ENCODE results near the gene C11orf97.
"Not testable (repeated sequence)": the region's sequence is repeated elsewhere in the genome, so short reads cannot be mapped to it uniquely, and the experiment has no call there.

Gene C11orf97

DNA sequence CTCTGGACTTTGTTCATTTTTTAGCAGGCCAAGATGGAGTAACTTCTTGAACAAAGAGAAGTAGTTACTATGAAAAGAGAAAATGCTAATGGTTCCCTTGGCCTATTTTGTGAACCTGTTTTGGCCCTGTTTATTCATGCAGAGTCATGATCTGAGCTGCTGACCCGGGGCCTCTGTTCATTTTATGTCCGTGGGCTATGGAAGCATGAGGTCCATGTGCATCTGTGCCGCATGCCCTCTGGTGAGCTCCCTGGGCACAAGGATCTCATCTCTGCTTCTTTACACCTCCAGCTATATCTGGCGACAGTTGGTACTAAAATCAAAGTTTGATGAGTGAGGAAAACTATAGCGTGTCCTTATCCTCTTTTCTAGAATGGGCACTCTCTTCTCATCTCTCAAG is 55.9 kb downstream of the C11orf97 start:
- WGBS, 2 experiments, result 95 to 99% methylated on average over 4 to 5 of the region's 5 CpGs
- H3K4me1 ChIP-seq (ENCODE audit: control insufficient read depth, insufficient read depth, low read length), result no peaks in the 10 kb centered on the region

DNA sequence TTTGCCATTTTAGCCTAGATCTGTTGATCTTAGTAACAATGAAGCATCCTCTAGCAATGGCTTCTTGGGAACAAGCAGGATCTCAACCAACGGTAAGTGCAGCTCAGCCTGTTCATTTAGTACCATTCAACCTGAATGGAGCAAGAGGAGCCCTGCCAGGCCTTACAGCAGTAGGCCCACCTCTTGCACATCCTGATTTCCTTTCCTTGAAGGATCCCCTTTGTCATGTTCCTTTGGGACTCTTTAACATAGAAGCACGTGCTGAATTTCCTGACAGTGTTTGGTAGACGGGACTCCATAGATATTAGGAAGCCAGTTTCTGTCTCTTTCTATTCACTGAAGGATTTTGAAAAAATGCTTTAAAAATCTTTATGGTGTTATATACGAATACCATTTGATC is 56.5 kb downstream of the C11orf97 start:
- no peaks in the 10 kb centered on the region for H3K9me3 ChIP-seq (ENCODE audit: control insufficient read depth, low read length)
- H3K27me3 ChIP-seq (ENCODE audit: control insufficient read depth, insufficient read depth, low read length, poor library complexity, severe bottlenecking), result no peaks in the 10 kb centered on the region
- H3K4me3 ChIP-seq (ENCODE audit: insufficient read depth, low read depth, low read length), result no peak overlapping the region
- no peaks in the 10 kb centered on the region for H3K4me1 ChIP-seq (ENCODE audit: control insufficient read depth, insufficient read depth, low read length)
- H3K27ac ChIP-seq (ENCODE audit: insufficient read depth, low read depth, low read length, poor library complexity, severe bottlenecking), result no peak overlapping the region
- 70 to 84% methylated on average over 4 of the region's 4 CpGs for WGBS, 2 experiments
- H3K36me3 ChIP-seq (ENCODE audit: control insufficient read depth, insufficient read depth, low read length), result no peaks in the 10 kb centered on the region

More for the DNA sequence above, 55.9 kb downstream of the C11orf97 start:
- Histone ChIP-seq H3K4me3 (ENCODE audit: insufficient read depth, low read depth, low read length) (no peak overlapping the region), H3K36me3 (ENCODE audit: control insufficient read depth, insufficient read depth, low read length) (no peaks in the 10 kb centered on the region), H3K27ac (ENCODE audit: insufficient read depth, low read depth, low read length, poor library complexity, severe bottlenecking) (no peak overlapping the region), H3K9me3 (ENCODE audit: control insufficient read depth, low read length) (no peaks in the 10 kb centered on the region), H3K27me3 (ENCODE audit: control insufficient read depth, insufficient read depth, low read length, poor library complexity, severe bottlenecking) (no peaks in the 10 kb centered on the region)

DNA sequence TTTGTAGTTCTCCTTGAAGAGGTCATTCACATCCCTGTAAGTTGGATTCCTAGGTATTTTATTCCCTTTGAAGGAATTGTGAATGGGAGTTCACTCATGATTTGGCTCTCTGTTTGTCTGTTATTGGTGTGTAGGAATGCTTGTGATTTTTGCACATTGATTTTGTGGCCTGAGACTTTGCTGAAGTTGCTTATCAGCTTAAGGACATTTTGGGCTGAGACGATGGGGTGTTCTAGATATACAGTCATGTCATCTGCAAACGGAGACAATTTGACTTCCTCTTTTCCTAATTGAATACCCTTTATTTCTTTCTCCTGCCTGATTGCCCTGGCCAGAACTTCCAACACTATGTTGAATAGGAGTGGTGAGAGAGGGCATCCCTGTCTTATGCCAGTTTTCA is 60.7 kb downstream of the C11orf97 start:
- not testable (repeated sequence) for H3K4me3 ChIP-seq (ENCODE audit: insufficient read depth, low read depth, low read length); H3K27me3 ChIP-seq (ENCODE audit: control insufficient read depth, insufficient read depth, low read length, poor library complexity, severe bottlenecking); H3K27ac ChIP-seq (ENCODE audit: insufficient read depth, low read depth, low read length, poor library complexity, severe bottlenecking); H3K36me3 ChIP-seq (ENCODE audit: control insufficient read depth, insufficient read depth, low read length); H3K4me1 ChIP-seq (ENCODE audit: control insufficient read depth, insufficient read depth, low read length); H3K9me3 ChIP-seq (ENCODE audit: control insufficient read depth, low read length)
- 92 to 100% methylated on average over 1 of the region's 2 CpGs for WGBS, 2 experiments

DNA sequence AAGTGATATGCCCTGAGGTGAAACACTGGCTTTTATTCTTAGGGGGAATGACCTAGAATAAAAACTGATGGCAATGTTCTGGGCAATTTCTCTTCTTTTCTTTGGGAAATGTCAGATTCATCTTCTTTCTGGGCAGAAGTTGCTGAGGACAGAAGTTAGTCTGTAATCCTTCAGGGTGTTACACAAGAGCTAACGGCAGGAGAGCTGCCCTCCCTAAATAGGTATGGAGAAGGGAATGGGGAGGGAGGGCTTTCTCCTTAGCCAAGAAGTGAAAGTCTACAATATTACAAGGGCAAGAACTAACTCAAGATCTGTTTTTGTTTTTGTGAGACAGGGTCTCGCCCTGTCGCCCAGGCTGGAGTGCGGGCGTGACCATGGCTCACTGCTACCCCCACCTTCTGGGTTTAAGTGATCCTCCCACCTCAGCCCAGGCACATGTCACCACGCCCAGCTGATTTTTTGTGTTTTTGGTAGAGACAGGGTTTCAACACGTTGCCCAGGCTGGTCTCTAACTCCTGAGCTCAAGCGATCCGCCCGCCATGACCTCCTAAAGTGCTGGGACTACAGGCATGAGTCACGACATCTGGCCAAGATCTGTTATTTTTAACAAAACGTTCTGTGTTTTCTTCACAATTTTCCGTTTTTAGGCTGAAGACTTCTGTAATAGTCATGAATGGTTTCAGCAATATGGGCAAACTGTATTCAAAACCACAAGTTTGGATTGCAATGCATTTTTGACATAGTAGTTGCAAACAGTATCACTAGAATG is 62.1 kb downstream of the C11orf97 start:
- 83 to 86% methylated on average over 13 of the region's 13 CpGs for WGBS, 2 experiments
- no peak overlapping the region for H3K4me3 ChIP-seq (ENCODE audit: insufficient read depth, low read depth, low read length)
- H3K27ac ChIP-seq (ENCODE audit: insufficient read depth, low read depth, low read length, poor library complexity, severe bottlenecking), result no peak overlapping the region
- H3K4me1 ChIP-seq (ENCODE audit: control insufficient read depth, insufficient read depth, low read length), result no peaks in the 10 kb centered on the region
- H3K27me3 ChIP-seq (ENCODE audit: control insufficient read depth, insufficient read depth, low read length, poor library complexity, severe bottlenecking), result no peaks in the 10 kb centered on the region
- H3K36me3 ChIP-seq (ENCODE audit: control insufficient read depth, insufficient read depth, low read length), result no peaks in the 10 kb centered on the region
- no peaks in the 10 kb centered on the region for H3K9me3 ChIP-seq (ENCODE audit: control insufficient read depth, low read length)

DNA sequence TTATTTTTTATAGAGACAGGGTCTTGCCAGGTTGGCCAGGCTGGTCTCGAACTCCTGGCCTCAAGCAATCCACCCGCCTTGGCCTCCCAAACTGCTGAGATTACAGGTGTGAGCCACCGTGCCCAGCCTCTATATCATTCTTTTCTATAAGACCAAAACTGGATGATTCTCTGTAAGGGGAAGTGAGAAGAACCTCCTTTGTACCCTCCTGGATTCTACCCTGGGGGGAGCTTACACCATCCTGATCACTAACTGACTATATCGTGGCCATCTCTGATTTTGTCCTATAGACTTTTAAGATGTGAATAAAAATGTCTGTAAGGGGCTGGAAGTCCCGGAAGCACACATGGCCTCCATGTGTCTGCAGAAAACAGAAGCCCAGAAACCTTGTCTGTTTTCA is 64.0 kb downstream of the C11orf97 start:
- 90 to 94% methylated on average over 5 of the region's 5 CpGs for WGBS, 2 experiments
- H3K27me3 ChIP-seq (ENCODE audit: control insufficient read depth, insufficient read depth, low read length, poor library complexity, severe bottlenecking), result no peaks in the 10 kb centered on the region
- no peaks in the 10 kb centered on the region for H3K36me3 ChIP-seq (ENCODE audit: control insufficient read depth, insufficient read depth, low read length)
- H3K4me1 ChIP-seq (ENCODE audit: control insufficient read depth, insufficient read depth, low read length), result no peaks in the 10 kb centered on the region
- no peaks in the 10 kb centered on the region for H3K9me3 ChIP-seq (ENCODE audit: control insufficient read depth, low read length)
- no peak overlapping the region for H3K27ac ChIP-seq (ENCODE audit: insufficient read depth, low read depth, low read length, poor library complexity, severe bottlenecking)
- no peak overlapping the region for H3K4me3 ChIP-seq (ENCODE audit: insufficient read depth, low read depth, low read length)

DNA sequence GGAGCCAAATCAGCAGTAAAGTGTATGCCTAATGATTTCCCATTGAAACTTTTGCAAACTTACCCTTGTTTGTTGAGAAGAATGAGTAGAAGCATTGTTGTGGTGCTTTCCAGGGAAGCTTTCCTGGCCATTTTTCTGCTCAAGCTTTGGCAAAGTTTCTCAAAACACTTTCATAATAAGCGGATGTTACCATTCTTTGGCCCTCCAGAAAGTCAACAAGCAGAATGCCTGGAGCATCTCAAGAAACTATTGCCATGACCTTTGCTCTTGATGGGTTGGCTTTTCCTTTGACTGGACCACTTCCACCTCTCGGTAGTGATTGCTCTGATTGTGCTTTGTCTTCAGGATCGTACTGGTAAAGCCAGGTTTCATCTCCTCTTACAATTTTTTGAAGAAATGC is 65.6 kb downstream of the C11orf97 start:
- no peaks in the 10 kb centered on the region for H3K4me1 ChIP-seq (ENCODE audit: control insufficient read depth, insufficient read depth, low read length)
- no peaks in the 10 kb centered on the region for H3K9me3 ChIP-seq (ENCODE audit: control insufficient read depth, low read length)
- H3K27me3 ChIP-seq (ENCODE audit: control insufficient read depth, insufficient read depth, low read length, poor library complexity, severe bottlenecking), result no peaks in the 10 kb centered on the region
- WGBS, 2 experiments, result 75 to 78% methylated on average over 3 of the region's 3 CpGs
- H3K4me3 ChIP-seq (ENCODE audit: insufficient read depth, low read depth, low read length), result no peak overlapping the region
- no peak overlapping the region for H3K27ac ChIP-seq (ENCODE audit: insufficient read depth, low read depth, low read length, poor library complexity, severe bottlenecking)
- H3K36me3 ChIP-seq (ENCODE audit: control insufficient read depth, insufficient read depth, low read length), result no peaks in the 10 kb centered on the region

Data from ectodermal cell (in vitro differentiated cells).